GM12864 (cell line): ENCODE measurements around the gene WIPF2.
"Not testable (repeated sequence)": the region's sequence is repeated elsewhere in the genome, so short reads cannot be mapped to it uniquely, and the experiment has no call there.

Experiments
- DNase-seq: peaks from one replicate; pipeline ENCODE4 v3.0.0-alpha.2; 2011; ENCODE audit warnings: low read depth
- H3K4me3 ChIP-seq: 2 replicates; pipeline ENCODE4 v1.5.1; 2011; ENCODE audit warnings: mild to moderate bottlenecking, low read depth, low read length, control low read depth
- TF ChIP-seq, protein P1 (sequence below): IDR thresholded peaks from 2 replicates; pipeline ENCODE4 v1.5.1; 2011; ENCODE audit warnings: low read depth, mild to moderate bottlenecking, moderate library complexity, low read length, control low read depth, inconsistent platforms; ENCODE audit errors: missing control alignments

Gene WIPF2

GRCh38 chr17:40209404-40210093 lies 9.6 kb upstream of the WIPF2 start:
- DNase-seq: no peak
- TF ChIP-seq, protein P1, sequence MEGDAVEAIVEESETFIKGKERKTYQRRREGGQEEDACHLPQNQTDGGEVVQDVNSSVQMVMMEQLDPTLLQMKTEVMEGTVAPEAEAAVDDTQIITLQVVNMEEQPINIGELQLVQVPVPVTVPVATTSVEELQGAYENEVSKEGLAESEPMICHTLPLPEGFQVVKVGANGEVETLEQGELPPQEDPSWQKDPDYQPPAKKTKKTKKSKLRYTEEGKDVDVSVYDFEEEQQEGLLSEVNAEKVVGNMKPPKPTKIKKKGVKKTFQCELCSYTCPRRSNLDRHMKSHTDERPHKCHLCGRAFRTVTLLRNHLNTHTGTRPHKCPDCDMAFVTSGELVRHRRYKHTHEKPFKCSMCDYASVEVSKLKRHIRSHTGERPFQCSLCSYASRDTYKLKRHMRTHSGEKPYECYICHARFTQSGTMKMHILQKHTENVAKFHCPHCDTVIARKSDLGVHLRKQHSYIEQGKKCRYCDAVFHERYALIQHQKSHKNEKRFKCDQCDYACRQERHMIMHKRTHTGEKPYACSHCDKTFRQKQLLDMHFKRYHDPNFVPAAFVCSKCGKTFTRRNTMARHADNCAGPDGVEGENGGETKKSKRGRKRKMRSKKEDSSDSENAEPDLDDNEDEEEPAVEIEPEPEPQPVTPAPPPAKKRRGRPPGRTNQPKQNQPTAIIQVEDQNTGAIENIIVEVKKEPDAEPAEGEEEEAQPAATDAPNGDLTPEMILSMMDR: no peak

GRCh38 chr17:40213914-40214313 lies 5.2 kb upstream of the WIPF2 start:
- not testable (repeated sequence) for DNase-seq, H3K4me3 ChIP-seq

More at GRCh38 chr17:40209404-40210093, 9.6 kb upstream of the WIPF2 start:
- no peak overlapping the region for H3K4me3 ChIP-seq

DNA sequence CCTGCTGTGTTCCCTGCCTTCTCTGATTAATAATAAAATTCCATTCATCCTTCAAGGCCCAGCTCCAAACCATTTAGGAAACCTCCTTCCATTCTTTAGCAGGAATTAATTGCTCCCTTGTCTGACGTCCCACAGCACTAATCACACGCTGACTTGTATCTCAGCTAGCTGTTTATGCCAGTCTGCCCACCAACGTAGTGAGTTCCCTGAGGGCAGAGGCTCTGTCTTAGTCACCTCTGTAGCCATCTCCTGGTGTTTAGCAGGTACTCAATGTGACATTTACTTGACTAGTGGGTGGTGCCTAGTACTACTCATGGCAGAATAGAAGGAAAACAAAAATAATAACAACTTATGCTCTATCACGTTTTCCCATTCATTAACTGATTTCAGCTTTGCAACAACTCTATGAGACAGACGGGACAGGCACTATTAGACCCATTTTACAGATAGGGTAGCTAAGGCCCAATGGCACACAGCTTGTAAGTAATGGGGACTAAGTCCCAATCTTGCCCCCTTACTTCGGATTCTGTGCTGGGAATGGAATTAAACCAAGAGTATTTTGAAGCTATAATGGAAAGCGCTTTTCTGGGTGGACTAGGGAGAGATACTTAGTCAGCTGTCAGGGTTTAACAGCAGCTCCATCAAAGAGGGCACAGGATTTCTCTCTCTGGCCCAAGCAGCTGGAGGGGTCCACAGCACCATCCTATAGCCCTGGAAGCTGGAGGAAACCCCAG lies 931 bp upstream of the WIPF2 start:
- peak overlapping the region; percentile 54; the same call in 1 of the 2 replicates for H3K4me3 ChIP-seq
- DNase-seq: no peak
- TF ChIP-seq, protein P1: no peak

GRCh38 chr17:40219594-40220338 lies 662 bp downstream of the WIPF2 start:
- peak overlapping the region; percentile 66 for H3K4me3 ChIP-seq
- TF ChIP-seq, protein P1: no peak
- DNase-seq: peak; percentile 0

- TF ChIP-seq, protein P1: no peak
These were observed 5.8 kb downstream of the WIPF2 start for GRCh38 chr17:40224718-40225550.

DNA sequence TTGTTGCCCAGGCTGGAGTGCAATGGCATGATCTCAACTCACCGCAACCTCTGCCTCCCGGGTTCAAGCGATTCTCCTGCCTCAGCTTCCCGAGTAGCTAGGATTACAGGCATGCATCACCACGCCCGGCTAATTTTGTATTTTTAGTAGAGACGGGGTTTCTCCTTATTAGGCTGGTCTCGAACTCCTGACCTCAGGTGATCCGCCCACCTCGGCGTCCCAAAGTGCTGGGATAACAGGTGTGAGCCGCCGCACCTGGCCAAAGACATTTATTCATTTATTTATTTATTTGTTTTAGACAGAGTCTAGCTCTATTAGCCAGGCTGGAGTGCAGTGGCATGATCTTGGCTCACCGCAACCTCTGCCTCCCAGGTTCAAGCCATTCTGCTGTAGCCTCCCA lies 10.0 kb downstream of the WIPF2 start:
- not testable (repeated sequence) for H3K4me3 ChIP-seq, DNase-seq

More at GRCh38 chr17:40224718-40225550, 5.8 kb downstream of the WIPF2 start:
- no peak for DNase-seq
- no peak overlapping the region for H3K4me3 ChIP-seq

DNA sequence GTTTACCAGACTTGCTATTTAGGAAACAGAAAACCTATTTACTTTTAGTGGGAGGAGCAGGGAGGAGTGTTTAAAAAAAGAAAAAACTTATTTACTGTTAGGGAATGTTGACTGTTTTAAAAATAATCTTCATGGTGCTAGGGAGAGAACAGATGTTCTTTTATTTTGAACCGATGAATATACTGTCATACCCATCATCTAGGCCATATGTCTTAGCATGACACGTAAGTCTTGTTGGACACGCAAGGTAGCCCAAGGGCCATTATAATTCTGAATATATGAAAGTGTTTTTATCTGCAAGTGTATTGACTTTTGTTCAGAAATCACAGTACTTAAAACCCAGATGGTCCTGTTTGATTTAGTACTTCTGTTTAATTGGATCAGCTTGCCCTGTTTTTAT lies 11.6 kb downstream of the WIPF2 start:
- H3K4me3 ChIP-seq: no peak overlapping the region
- DNase-seq: no peak
- TF ChIP-seq, protein P1: no peak

DNA sequence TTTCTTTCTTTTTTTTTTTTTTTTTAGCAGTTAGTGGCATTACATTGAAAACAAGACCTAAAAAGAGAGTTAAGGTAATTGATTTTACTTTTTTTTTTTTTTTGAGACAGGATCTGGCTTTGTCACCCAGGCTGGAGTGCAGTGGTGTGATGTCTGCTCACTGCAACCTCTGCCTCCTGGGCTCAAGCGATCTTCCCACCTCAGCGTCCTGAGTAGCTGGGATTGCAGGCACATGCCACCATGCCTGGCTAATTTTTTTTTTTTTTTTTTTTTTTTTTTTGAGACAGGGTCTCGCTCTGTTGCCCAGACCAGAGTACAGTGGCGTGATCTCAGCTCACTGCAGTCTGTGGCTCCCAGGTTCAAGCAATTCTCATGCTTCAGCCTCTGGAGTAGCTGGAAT lies 12.8 kb downstream of the WIPF2 start:
- DNase-seq, H3K4me3 ChIP-seq: not testable (repeated sequence)
